Cerebellar cortex (tissue), 1 donor: ENCODE results near the gene TRIM44.
"Not testable (repeated sequence)": the region's sequence is repeated elsewhere in the genome, so short reads cannot be mapped to it uniquely, and the experiment has no call there.

Experiments
- DNase-seq: peaks from one replicate; pipeline ENCODE4 v3.0.0-alpha.2; 2015; ENCODE audit warnings: low spot score

Gene TRIM44

DNA sequence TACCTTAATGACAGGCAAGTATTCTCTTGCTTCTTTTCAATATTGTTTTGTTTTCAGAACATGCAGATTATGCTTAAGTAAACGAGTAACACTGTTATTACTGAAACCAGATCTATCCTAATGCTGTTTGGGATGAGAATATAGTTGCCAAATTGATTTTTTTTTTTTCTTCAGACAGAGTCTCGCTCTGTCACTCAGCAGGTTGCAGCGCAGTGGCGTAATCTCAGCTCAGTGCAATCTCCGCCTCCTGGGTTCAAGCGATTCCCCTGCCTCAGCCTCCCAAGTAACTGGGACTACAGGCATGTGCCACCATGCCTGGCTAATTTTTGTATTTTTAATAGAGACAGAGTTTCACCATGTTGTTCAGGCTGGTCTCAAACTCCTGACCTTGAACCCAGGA is 91.0 kb downstream of the TRIM44 start:
- not testable (repeated sequence) for DNase-seq

DNA sequence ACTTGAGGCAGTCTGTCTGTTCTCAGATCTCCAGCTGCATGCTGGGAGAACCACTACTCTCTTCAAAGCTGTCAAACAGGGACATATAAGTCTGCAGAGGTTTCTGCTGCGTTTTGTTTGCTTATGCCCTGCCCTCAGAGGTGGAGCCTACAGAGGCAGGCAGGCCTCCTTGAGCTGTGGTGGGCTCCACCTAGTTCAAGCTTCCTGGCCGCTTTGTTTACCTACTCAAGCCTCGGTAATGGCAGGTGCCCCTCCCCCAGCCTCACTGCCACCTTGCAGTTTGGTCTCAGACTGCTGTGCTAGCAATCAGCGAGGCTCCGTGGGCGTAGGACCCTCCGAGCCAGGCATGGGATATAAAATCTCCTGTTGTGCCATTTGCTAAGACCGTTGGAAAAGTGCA is 97.4 kb downstream of the TRIM44 start:
- DNase-seq = not testable (repeated sequence)

DNA sequence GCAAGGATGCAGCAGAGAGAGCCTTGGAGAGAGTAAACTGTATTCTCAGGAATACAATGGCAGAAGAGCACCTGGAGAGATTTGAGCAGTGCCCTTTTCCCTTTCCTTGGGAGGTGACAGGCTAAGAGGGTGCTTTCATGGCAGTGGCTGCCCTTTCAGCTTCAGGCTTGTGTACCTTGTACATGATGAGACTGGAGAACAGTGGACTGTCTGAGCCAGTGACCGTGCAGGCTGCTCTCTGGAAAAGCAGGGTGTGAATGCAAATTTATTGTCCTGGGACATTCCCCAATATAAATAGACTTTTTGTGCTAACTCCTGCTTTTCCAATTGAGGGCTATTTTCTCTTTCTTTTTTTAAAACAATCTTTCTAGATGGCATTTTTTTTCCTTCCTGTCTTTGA is 99.3 kb downstream of the TRIM44 start:
- DNase-seq = no peak

DNA sequence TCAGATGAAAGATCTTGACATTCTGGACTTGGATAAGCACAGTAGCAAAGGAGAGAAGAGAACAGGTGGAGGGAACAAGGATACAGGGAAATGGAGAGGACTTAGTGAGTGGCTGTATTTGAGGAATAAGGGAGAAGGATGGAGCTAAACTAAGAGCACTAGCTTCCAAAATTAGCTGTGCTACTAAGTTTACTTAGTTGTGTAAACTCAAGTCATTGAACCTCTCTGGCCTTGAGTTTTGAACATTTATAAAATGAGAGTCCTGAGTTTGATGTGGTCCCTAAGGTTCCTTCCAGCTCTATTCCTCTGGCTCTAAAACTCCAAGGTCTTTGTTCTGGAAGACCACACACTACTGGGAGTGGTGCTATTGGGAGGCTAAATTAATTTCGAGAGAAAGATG is 100.7 kb downstream of the TRIM44 start:
- no peak for DNase-seq

DNA sequence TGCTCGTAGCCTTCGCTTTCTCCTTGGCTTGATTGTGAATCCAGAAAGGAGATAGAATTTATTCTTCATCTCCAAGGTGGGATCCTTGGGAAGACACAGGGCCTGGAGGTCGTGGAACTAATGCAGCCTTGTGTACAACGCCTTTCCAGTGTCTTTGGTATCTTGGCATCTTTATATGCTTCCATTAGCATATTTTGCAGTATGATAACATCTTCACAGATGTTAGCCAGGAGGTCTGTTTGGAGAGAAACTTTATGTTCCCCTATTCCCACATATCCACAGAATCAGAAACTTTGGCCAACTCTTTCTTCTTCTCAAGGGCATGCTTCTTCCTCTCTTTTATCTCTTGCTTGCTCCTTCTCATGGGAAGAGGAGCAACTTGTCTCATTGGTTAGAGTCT is 101.2 kb downstream of the TRIM44 start:
- no peak for DNase-seq

DNA sequence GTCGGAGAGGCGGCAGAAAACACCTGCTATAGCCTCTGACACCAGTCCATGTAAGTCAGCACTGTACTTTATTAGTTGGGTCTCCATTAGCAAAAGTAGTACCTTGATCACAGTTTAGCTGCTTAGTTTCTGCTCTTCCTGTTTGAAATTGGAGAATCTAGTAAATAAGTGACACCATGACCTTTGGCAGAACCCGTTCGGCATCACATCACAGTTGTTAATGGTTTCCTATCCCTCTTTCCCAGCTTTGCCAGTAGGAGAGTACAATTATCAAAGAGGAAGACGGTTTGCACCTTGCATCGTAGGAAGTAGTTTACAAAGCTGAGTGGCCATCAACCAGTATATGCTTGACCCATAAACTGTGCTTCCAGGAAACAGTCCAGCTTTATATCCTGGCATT is 101.8 kb downstream of the TRIM44 start:
- no peak for DNase-seq

DNA sequence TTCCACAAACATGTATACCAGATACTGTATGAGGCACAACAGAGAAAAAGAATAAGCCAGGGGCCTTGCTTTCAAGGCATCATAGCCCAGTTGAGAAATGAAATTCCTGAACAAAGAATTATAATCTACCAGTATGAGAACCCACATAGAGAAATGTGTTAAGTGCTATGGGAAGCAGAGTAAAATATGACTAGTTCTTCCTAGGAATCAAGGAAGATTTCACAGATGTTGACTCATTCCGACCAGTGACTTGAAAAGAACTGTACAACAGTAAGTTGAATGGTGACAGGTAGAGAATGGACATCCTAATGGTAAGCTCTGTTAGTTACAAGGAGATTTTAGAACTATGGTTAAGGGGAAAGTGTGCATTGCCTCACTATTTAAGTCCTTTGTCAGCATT is 102.6 kb downstream of the TRIM44 start:
- DNase-seq = no peak

DNA sequence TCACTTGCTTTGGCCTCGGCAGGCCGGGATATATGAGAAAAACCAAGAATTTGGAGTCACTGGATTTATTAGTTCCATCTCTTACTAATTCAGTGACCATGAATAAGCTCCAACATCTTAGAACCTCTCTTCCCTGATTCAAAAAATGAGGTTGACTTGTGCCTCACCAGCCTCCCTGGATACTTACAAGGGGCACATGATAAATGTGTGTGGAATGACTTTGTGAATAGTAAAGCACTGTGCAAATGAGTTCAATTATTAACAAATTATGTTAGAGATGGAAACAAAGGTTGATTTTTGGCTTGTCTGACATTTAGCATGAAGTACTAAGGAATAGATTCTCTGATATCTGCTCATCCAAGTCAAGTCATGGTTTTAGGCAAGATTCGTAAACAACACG is 104.1 kb downstream of the TRIM44 start:
- DNase-seq = no peak

DNA sequence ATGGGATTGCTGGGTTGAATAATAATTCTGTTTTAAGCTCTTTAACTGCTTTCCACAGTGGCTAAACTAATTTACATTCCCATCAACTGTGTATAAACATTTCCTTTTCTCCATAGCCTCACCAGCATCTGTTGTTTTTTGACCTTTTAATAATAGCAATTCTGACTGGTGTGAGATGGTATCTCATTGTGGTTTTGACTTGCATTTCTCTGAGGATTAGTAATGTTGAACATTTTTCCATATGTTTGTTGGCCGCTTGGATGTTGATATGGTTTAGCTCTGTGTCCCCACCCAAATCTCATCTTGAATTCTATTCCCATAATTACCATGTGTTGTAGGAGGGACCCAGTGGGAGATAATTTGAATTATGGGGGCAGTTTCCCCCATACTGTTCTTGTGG is 107.8 kb downstream of the TRIM44 start:
- DNase-seq = not testable (repeated sequence)

DNA sequence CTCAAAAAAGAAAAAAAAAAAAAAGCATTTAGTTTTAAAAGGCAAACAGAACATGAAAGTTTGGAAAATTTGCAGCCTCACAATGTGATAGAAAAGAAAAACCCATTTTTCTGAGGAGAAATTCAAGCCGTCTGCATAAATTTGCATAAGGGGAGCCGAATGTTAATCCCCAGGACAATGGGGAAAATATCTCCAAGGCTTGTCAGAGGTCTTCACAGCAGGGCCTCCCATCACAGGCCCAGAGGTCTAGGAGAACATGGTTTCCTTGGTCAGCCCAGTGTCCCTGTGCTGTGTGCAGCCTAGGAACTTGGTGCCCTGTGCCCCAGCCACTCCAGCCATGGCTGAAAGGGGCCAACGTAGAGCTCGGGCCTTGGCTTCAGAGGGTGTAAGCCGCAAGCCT is 109.1 kb downstream of the TRIM44 start:
- DNase-seq = no peak

DNA sequence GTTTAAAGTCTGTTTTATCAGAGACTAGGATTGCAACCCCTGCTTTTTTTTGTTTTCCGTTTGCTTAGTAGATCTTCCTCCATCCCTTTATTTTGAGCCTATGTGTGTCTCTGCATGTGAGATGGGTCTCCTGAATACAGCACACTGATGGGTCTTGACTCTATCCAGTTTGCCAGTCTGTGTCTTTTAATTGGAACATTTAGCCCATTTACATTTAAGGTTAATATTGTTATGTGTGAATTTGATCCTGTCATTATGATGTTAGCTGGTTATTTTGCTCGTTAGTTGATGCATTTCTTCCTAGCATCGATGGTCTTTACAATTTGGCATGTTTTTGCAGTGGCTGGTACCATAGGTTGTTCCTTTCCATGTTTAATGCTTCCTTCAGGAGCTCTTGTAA is 114.7 kb downstream of the TRIM44 start:
- DNase-seq = not testable (repeated sequence)

DNA sequence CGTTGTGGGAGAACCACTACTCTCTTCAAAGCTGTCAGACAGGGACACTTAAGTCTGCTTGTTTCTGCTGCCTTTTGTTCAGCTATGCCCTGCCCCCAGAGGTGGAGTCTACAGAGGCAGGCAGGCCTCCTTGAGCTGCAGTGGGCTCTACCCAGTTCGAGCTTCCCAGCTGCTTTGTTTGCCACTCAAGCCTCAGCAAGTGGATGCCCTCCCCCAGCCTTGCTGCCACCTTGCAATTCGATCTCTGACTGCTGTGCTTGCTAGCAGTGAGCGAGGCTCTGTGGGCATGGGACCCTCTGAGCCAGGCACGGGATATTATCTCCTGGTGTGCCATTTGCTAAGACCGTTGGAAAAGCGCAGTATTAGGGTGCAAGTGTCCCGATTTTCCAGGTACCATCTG is 116.4 kb downstream of the TRIM44 start:
- DNase-seq = not testable (repeated sequence)

DNA sequence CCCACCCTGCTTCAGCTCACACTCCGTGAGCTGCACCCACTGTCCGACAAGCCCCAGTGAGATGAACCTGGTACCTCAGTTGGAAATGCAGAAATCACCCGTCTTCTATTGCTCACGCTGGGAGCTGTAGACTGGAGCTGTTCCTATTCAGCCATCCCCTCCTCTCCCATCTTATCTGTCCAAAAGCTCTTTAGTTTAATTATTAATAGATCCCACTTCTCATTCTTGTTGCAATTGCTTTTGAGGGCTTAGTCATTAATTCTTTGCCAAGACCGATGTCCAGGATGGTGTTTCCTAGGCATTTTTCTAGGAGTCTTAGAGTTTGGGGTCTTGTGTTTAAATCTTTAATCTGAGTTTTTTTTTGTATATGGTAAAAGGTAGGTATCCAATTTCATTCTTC is 116.8 kb downstream of the TRIM44 start:
- DNase-seq = no peak

DNA sequence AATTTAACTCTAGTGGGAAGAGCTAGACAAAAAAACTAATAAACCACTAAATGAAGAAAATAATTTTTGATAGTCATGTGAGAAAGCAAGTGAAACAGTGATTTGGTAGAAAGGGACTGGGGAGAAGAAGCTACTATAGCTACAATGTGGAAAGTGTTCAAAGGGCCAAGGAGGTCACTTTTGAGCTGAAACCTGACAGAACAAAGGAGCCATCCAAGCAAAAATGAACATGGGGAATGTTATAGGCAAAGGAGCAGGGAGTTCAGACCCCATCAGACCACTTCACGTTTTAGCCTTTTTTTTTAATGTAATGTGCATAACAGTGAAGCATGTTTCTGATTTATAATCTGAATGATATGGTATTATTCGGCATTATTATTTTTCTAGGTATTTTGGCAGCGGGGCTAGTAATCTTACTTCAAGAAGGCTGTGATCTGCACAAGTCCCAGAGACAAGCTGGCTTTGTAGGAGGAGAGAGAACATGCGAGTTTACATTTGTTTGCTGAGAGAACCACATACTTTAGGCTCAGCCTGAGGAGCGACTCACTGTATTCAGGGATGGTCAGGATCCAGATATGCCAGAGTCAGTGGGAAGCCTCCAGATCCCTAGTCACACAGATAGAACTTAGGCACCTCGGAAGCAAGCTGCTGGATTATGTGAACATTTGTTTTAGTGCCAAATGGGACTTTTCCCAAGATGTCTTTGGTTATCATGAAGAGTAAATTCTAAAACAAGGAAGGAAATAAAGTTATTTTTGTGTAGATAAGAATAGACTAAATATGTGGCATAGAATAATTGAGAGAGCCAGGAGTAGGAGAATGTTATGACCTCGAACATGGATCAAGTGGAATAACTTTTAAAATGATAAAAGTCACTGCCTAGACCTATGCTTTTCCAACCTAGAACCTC is 118.6 kb downstream of the TRIM44 start:
- no peak for DNase-seq

DNA sequence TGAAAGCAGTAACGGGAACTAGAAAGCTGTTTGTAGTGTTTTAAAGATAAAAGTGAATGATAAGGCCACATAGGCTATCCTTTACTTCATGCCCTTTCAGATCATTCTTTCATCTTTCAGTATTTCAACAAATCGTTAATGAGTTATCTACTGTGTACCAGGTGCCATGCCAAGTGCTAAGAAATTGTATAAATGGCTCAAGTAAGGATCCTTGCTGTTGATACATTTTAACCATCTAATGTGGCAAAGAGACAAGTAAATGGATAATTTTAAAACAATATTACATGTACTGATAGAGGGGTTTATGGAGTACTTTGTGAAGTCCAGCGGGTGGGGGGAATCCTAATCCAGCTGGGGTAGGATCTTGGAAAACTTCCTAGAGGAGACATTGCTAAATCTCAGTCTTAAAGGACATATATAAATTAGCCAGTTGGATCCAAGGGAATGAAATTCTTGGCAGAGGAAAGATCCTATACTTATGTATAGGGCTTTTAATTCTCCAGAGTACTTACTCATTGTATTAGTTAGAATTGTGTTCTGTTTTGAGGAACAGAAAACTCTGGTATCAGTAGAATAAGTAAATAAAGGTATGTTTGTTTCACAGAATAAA is 119.4 kb downstream of the TRIM44 start:
- DNase-seq = no peak

DNA sequence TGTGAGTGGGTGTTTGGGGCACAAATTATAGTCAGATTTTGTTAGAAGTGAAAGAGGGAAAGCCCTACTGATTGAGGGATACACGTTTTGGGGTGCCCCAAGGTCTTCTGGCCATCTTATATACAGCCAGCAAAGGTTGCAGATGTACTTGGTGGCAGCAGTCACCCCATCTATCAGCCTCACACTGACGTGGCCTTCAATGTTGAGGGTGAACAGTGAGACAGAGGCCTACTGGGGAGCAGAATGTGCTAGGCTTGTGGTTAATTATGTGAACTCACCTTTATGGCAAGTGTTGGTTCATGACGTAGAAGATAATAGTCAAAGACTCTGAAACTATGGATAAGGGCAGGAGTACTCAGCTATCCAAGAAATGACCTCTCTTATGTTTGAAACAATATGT is 121.2 kb downstream of the TRIM44 start:
- no peak for DNase-seq

DNA sequence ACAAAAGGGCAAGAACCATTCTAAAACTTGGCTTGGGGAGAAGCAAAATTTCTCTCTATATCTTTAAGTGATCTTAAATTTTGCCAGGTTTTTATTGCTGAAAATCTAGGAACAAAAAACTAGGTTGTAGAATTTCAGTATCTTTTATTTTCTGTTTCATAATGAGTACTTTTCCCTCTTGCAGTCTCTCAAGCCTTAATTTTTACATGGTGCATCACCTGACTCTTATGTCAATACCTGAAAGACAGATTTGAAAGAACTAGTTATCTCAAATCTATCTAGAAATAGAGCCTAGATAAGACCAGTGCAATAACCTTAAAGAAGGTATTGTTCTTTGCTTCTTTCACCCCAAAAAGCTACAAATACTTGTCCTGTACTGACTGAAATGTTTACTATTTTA is 122.1 kb downstream of the TRIM44 start:
- DNase-seq = no peak

DNA sequence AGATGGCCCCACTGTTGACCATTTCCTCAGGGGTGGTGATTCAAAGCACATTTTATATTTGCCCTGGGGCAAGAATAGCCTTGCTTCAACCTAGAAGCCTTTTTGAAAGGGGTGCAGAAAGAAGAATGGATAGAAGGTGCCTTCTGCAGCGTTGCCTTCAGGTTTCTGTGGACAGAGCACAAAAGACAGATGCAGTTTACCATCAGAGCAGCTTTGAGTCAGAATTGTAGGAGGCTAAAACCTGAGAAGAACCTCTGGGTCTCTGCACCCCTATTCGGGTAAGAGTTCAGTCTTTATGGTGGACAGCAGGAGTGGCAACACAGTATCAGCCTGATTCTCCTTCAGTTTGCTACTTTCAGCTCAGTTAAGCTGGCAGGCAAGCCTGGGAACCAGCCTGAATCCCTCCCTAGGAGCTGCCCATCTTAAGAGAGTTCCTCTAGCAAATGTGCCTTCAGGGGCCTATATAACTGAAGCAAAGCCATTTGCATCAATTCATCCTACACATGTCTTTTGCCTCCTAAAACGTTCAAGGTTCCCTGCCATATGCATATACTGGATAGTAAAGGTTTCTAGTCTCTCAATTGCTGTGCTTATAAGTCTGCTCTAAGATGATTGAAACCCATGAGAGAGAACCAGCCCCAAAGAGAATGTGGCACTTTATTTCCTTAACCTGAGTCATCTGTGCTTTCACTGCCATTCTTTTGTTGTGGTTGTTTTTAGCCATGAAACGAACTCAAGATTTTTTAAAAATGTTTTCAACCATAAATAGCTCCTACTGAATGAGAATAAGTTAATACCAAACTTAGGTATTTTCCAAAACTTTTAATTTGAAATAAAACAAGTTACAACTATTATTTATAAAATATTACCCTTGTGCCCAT is 123.0 kb downstream of the TRIM44 start:
- DNase-seq = no peak

DNA sequence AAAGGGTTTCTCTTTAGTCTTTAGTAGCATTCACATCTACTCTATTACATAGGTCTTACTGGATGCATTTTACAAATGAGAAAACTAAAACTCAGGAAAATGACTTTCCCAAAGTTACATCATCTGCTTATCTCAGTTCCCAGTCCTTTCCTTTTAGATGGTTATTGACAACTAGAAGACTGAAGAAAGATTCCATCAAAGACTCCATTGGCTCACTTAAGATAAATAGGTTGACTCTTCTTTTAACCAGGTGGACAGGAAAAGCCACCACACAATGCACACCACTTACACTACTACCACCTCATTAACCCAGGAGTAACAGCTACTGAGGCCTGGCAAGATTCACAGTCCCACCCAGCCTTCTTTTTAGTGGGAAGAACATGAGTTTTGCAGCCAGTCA is 123.6 kb downstream of the TRIM44 start:
- DNase-seq = no peak

DNA sequence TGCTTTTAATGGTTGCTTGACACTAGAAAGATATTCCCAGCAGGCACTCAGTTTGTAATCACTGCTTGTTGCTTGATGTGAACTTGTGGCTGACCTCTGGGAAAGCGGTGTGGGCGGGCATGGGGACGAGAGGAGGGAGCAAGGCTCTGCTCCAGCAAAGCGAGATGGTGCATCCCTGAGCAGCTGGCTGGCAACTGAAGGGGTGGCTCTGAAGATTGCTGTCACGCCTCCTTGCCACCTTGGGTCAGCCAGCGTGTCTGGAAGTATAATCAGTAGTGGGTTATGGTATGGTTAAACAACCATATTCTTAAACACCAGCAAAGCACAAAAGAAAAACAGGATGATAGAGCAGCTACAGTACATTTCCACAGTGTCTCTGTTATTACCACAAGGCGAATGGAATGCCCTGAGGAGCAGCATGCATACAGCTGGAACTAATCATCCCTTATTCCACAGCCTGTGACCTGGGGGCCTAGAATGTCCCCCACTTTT is 124.5 kb downstream of the TRIM44 start:
- no peak for DNase-seq

DNA sequence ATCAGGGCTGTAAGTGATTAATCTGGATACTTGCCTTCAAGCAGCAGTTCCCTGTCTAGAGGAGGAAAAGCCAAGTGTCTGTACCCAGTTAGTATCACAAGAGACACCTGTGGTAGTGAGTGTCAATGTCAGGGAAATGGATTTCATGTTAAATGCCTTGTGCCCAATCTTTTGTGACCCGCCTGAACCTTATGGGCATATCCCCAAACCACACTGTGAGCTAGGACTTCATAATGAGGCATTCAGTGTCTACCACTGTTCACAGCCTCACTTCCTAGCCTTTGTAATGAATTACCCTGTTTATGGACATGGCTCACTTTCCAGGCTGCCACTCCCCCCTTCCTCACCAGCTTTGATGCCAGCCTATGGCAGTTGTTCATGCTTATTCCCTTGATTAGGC is 125.1 kb downstream of the TRIM44 start:
- DNase-seq = no peak
